GM12878 (cell line): ENCODE results near the gene SELENOH. TPM values are rescaled to one million over a fixed set of nuclear protein-coding genes. Genes with fewer than 3 reads are reported as not detected.

Source experiments
- ATAC-seq: fragments of 200-7000 bp; cut with Tn5 transposase; 3 replicates; pipeline ENCODE4 v1.9.1; 2020; ENCODE audit warnings: mild to moderate bottlenecking, moderate library complexity
- BruUV-seq: library from RNA; stranded (reverse); fragments of 400-500 nt; replicated peaks from 2 replicates; lab custom pipeline; 2021; lab: Mats Ljungman, UMichigan
- CTCF ChIA-PET: fragments of 300-600 bp; sonication (Branson Sonifier 250); formaldehyde crosslinking; extraction: SDS; loops from one replicate; lab custom pipeline; 2021; ENCODE audit warnings: inconsistent platforms; lab: Yijun Ruan, JAX
- POLR2A ChIA-PET: fragments of 350-600 bp; formaldehyde crosslinking; extraction: SDS; loops from one replicate; lab custom pipeline; 2021; ENCODE audit warnings: inconsistent platforms; lab: Charles Lee
- RAD21 ChIA-PET: fragments of 300-600 bp; sonication (Branson Sonifier 250); formaldehyde crosslinking; loops from one replicate; lab custom pipeline; 2023; ENCODE audit warnings: antibody characterized with exemption; ENCODE audit not compliant: unreplicated experiment; lab: Charles Lee
- SMC1A ChIA-PET: fragments of 300-600 bp; sonication (Branson Sonifier 250); formaldehyde crosslinking; loops from one replicate; lab custom pipeline; 2023; ENCODE audit not compliant: unreplicated experiment, uncharacterized antibody; lab: Charles Lee
- DNase-seq: peaks from one replicate; pipeline ENCODE4 v3.0.0-alpha.2; 2011; ENCODE audit warnings: low read depth, low spot score
- FAIRE-seq: peaks from 3 replicates; lab custom pipeline; 2011; peaks lifted over from hg19 to GRCh38; lab: Jason Lieb, UNC
- H2AFZ ChIP-seq: 2 replicates; pipeline ENCODE4 v1.6.0; 2011; ENCODE audit warnings: low read depth, low read length, control low read depth; ENCODE audit not compliant: control insufficient read depth
- H3K27ac ChIP-seq: 2 replicates; pipeline ENCODE4 v1.5.1; 2011; ENCODE audit warnings: control low read depth; ENCODE audit not compliant: control insufficient read depth, insufficient read depth
- H3K27me3 ChIP-seq, 2 experiments: replicated peaks in 1 of 2; 2 replicates each; pipeline versions ENCODE4 v1.6.0 to v1.6.1; 2011; ENCODE audit warnings: low read length in 1 of 2; ENCODE audit not compliant: control insufficient read depth in 2 of 2, insufficient read depth in 2 of 2
- H3K36me3 ChIP-seq, 2 experiments: 2 replicates each; pipeline ENCODE4 v1.5.1; 2011; ENCODE audit warnings: low read length in 1 of 2; ENCODE audit not compliant: control insufficient read depth in 2 of 2, insufficient read depth in 2 of 2
- H3K4me1 ChIP-seq: 2 replicates; pipeline ENCODE4 v1.6.1; 2011; ENCODE audit warnings: mild to moderate bottlenecking, low read length, moderate library complexity, mixed read lengths; ENCODE audit not compliant: control insufficient read depth, insufficient read depth
- H3K4me2 ChIP-seq: 2 replicates; pipeline ENCODE4 v1.6.0; 2011; ENCODE audit warnings: control low read depth; ENCODE audit not compliant: control insufficient read depth, insufficient read depth
- H3K4me3 ChIP-seq: fragments of 200-600 bp; sonication (generic); 2 replicates; pipeline ENCODE4 v1.5.1; 2016
- H3K79me2 ChIP-seq: 2 replicates; pipeline ENCODE4 v1.6.0; 2011; ENCODE audit warnings: low read length; ENCODE audit not compliant: control insufficient read depth, insufficient read depth
- H3K9ac ChIP-seq: 2 replicates; pipeline ENCODE4 v1.8.0; 2011; ENCODE audit warnings: low read length, control low read depth, mixed read lengths; ENCODE audit not compliant: control insufficient read depth, insufficient read depth
- H3K9me3 ChIP-seq: replicated peaks from 3 replicates; pipeline ENCODE4 v1.5.1; 2011; ENCODE audit warnings: mild to moderate bottlenecking, low read length; ENCODE audit not compliant: control insufficient read depth, insufficient read depth
- H4K20me1 ChIP-seq: 2 replicates; pipeline ENCODE4 v1.6.0; 2011; ENCODE audit not compliant: control insufficient read depth, insufficient read depth
- BCL11A ChIP-seq: IDR thresholded peaks from 2 replicates; pipeline ENCODE4 v1.6.1; 2011; ENCODE audit warnings: low read depth, low read length
- BHLHE40 ChIP-seq, 2 experiments: fragments of 450-650 bp in 1 of 2; IDR thresholded peaks; 2 replicates each; pipeline ENCODE4 v1.6.1; 2011 to 2017; ENCODE audit warnings: low read depth in 2 of 2, borderline replicate concordance in 1 of 2, improper control_type of control experiment in 1 of 2, low read length in 1 of 2, mild to moderate bottlenecking in 1 of 2
- CBX3 ChIP-seq: fragments of 200-600 bp; sonication (generic); IDR thresholded peaks from 2 replicates; pipeline ENCODE4 v1.6.1; 2016; ENCODE audit warnings: low read depth, borderline replicate concordance
- CHD1 ChIP-seq: IDR thresholded peaks from 2 replicates; pipeline ENCODE4 v1.6.1; 2012; ENCODE audit warnings: low read depth, low read length, improper control_type of control experiment
- CHD2 ChIP-seq: IDR thresholded peaks from 2 replicates; pipeline ENCODE4 v1.6.1; 2011; ENCODE audit warnings: low read depth, low read length, improper control_type of control experiment, borderline replicate concordance
- HDGF ChIP-seq: fragments of 450-650 bp; IDR thresholded peaks from 2 replicates; pipeline ENCODE4 v1.6.1; 2016; ENCODE audit warnings: antibody characterized with exemption
- KAT2A ChIP-seq: conservative IDR thresholded peaks from 2 replicates; pipeline ENCODE4 v1.6.1; 2011; ENCODE audit warnings: low read depth, low read length; ENCODE audit not compliant: control insufficient read depth
- MEF2A ChIP-seq: IDR thresholded peaks from 2 replicates; pipeline ENCODE4 v1.6.1; 2011; ENCODE audit warnings: low read depth, mild to moderate bottlenecking, low read length, moderate library complexity; ENCODE audit not compliant: insufficient read depth
- NBN ChIP-seq: fragments of 450-650 bp; IDR thresholded peaks from 2 replicates; pipeline ENCODE4 v1.6.1; 2016
- NR2C2 ChIP-seq: IDR thresholded peaks from 2 replicates; pipeline ENCODE4 v1.6.1; 2011; ENCODE audit warnings: borderline replicate concordance, low read depth; ENCODE audit not compliant: control insufficient read depth, insufficient read length
- SIX5 ChIP-seq: IDR thresholded peaks from 2 replicates; pipeline ENCODE4 v1.6.1; 2011; ENCODE audit warnings: mild to moderate bottlenecking, low read depth, low read length, moderate library complexity; ENCODE audit not compliant: severe bottlenecking
- SMARCA5 ChIP-seq: fragments of 450-650 bp; IDR thresholded peaks from 2 replicates; pipeline ENCODE4 v1.6.1; 2017; ENCODE audit warnings: mild to moderate bottlenecking
- ZSCAN29 ChIP-seq: fragments of 450-650 bp; IDR thresholded peaks from 2 replicates; pipeline ENCODE4 v1.6.1; 2017; ENCODE audit warnings: mild to moderate bottlenecking, moderate library complexity
- WGBS: methylation state at CpG from one replicate; pipeline ENCODE4 v1.1.6; 2016; ENCODE audit warnings: low lambda C conversion rate; ENCODE audit not compliant: insufficient replicate concordance, insufficient coverage; ENCODE audit errors: missing lambda C conversion rate; 5-methylcytosine and 5-hydroxymethylcytosine counted together
- in situ Hi-C: fragments of 300-500 bp; cut with MboI; formaldehyde crosslinking; loops from 9 replicates; pipeline ENCODE4 v1.14.3; 2018; ENCODE audit warnings: mixed read lengths
- intact Hi-C: fragments of 100-400 bp; cut with micrococcal nuclease; formaldehyde crosslinking; loops from one replicate; pipeline ENCODE4 v1.14.2; 2022; ENCODE audit not compliant: unreplicated experiment
- polyA plus RNA-seq, 11 experiments: library from polyadenylated mRNA; depleted of rRNA in 4 of 11; unstranded in 6 of 11; stranded (reverse) in 5 of 11; fragments of >200 nt; fragmentation: Nextera tagmentation in 4 of 11; fragmentation: Illumina TruSeq in 1 of 11; extraction: Ambion mirVana in 4 of 11; extraction: Trizol in 1 of 11; gene quantifications; 1 replicate in 1 of 11; 2 replicates in 10 of 11; pipeline versions ENCODE4 v1.2.1 to v1.2.3, GENCODE V29; 2011 to 2016; ENCODE audit warnings: inconsistent platforms in 2 of 11, missing spikeins in 2 of 11, low read depth in 1 of 11
- total RNA-seq, 4 experiments: library from RNA; depleted of rRNA in 3 of 4; stranded (reverse); fragments of >200 nt in 3 of 4; fragmentation: Illumina TruSeq in 1 of 4; extraction: Trizol in 1 of 4; gene quantifications; 2 replicates each; pipeline versions ENCODE4 v1.2.1 to v1.2.3, GENCODE V29; 2013 to 2021
- TF ChIP-seq, protein P1 (sequence below): fragments of 150-350 bp; IDR thresholded peaks from 2 replicates; pipeline ENCODE4 v1.6.1; 2016; ENCODE audit warnings: low read depth, low read length
- TF ChIP-seq, protein P2 (sequence below): fragments of 150-350 bp; IDR thresholded peaks from 2 replicates; pipeline ENCODE4 v1.6.1; 2014; ENCODE audit warnings: mild to moderate bottlenecking, low read depth, low read length
- TF ChIP-seq, protein P3 (sequence below): fragments of 450-650 bp; IDR thresholded peaks from 2 replicates; pipeline ENCODE4 v1.6.1; 2016; ENCODE audit warnings: mild to moderate bottlenecking

The SELENOH gene
- total and polyA plus RNA-seq, 10 of the 15 experiments (the other 5 are each of a cell fraction or from before 2014, with no cell fraction given): 20.3 to 458 (median 200) TPM

DNA sequence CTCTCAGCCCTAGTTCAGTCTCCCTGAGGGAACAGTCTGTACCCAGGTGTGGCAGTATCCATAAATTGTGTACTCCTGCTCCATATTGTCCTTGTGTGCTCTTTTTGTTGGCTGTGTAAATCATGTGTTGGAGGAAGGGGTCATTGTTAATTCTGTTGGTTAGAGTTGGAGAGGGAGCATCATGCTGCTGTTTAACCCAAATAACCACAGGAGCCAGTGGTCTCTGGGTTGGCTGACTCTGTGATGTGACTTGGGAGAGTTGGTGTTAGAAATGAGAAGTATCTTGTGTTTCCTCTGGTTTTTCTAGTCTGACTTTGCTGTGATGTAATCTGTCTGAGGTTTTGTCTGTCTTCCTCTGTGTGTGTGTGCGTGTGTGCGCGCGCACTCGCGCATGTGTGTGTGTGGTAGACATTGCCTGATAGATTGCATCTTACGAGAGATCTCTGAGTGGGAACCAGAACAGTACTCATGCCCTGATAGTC is 50.8 kb downstream of the SELENOH start:
- Histone ChIP-seq H3K9ac (peak overlapping the region; percentile 48; the same call in 1 of the 2 replicates), H3K4me2 (peak overlapping the region; percentile 58), H3K4me3 (peak overlapping the region; percentile 34; the same call in 1 of the 2 replicates), H4K20me1 (no peaks in the 10 kb centered on the region), H3K36me3 (peaks cover 8 to 12% of the 10 kb centered on the region in 2 experiments; a peak in 3 of 4 replicates), H3K4me1 (peaks cover 42% of the 10 kb centered on the region), H3K9me3 (no peaks in the 10 kb centered on the region), H3K27me3 (no peaks in the 10 kb centered on the region), H3K27ac (peak overlapping the region; percentile 52), H2AFZ (0 out of 2 replicates have a peak overlapping the region, but pooled peaks have one; percentile 15), H3K79me2 (peaks cover 64% of the 10 kb centered on the region)
- POLR2A ChIA-PET: interaction anchor here (0.7 to 2.9 kb wide), 8 partner anchors 13 to 229 kb away, joined by 3 to 12 read pairs (median 5); partner anchors contain the start of genes CTNND1 and SELENOH
- CTCF ChIA-PET: interaction anchor here (1.2 to 2.1 kb wide), 5 partner anchors 9 to 41 kb away, joined by 4 to 9 read pairs (median 6); partner anchors contain the start of genes BTBD18 and CTNND1
- SMC1A ChIA-PET: interaction anchor here (0.9 to 13.0 kb wide), 6 partner anchors 7 to 720 kb away, joined by 3 to 197 read pairs (median 6); partner anchors contain the start of gene CTNND1
- FAIRE-seq (peak; percentile 95), DNase-seq (peak; percentile 93), ATAC-seq (peak; percentile 92)
- in situ Hi-C loops: no loop called here
- WGBS: 2% methylated on average over 7 of the region's 7 CpGs
- RAD21 ChIA-PET: interaction anchor here (1.3 to 3.4 kb wide), 2 partner anchors 8 to 29 kb away, joined by 9 to 26 read pairs; partner anchors contain the start of gene CTNND1
- intact Hi-C loops: loop anchor here (2.0 kb wide), 2 partner anchors 29 to 125 kb away; no protein-coding TSS in a partner anchor
- no TSS peak for BruUV-seq
- TF ChIP-seq, protein P1, sequence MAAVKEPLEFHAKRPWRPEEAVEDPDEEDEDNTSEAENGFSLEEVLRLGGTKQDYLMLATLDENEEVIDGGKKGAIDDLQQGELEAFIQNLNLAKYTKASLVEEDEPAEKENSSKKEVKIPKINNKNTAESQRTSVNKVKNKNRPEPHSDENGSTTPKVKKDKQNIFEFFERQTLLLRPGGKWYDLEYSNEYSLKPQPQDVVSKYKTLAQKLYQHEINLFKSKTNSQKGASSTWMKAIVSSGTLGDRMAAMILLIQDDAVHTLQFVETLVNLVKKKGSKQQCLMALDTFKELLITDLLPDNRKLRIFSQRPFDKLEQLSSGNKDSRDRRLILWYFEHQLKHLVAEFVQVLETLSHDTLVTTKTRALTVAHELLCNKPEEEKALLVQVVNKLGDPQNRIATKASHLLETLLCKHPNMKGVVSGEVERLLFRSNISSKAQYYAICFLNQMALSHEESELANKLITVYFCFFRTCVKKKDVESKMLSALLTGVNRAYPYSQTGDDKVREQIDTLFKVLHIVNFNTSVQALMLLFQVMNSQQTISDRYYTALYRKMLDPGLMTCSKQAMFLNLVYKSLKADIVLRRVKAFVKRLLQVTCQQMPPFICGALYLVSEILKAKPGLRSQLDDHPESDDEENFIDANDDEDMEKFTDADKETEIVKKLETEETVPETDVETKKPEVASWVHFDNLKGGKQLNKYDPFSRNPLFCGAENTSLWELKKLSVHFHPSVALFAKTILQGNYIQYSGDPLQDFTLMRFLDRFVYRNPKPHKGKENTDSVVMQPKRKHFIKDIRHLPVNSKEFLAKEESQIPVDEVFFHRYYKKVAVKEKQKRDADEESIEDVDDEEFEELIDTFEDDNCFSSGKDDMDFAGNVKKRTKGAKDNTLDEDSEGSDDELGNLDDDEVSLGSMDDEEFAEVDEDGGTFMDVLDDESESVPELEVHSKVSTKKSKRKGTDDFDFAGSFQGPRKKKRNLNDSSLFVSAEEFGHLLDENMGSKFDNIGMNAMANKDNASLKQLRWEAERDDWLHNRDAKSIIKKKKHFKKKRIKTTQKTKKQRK: no peak
- TF ChIP-seq MEF2A (0 out of 2 replicates have a peak, but pooled peaks have one; percentile 19), CHD1 (no peak), KAT2A (no peak), BCL11A (0 out of 2 replicates have a peak, but pooled peaks have one; percentile 57), BHLHE40 (IDR thresholded peaks at IDR 0.05; ENCODE audit: borderline replicate concordance in 1 of 2, low read depth in 2 of 2, low read length in 1 of 2) (peak; percentile 71 to 74), SIX5 (no peak), ZSCAN29 (no peak), SMARCA5 (peak; percentile 58; the same call in 1 of the 2 replicates), HDGF (no peak), NR2C2 (no peak), NBN (peak; percentile 86), CBX3 (no peak), CHD2 (no peak)
- TF ChIP-seq, protein P2, sequence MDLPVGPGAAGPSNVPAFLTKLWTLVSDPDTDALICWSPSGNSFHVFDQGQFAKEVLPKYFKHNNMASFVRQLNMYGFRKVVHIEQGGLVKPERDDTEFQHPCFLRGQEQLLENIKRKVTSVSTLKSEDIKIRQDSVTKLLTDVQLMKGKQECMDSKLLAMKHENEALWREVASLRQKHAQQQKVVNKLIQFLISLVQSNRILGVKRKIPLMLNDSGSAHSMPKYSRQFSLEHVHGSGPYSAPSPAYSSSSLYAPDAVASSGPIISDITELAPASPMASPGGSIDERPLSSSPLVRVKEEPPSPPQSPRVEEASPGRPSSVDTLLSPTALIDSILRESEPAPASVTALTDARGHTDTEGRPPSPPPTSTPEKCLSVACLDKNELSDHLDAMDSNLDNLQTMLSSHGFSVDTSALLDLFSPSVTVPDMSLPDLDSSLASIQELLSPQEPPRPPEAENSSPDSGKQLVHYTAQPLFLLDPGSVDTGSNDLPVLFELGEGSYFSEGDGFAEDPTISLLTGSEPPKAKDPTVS: no peak
- TF ChIP-seq, protein P3, sequence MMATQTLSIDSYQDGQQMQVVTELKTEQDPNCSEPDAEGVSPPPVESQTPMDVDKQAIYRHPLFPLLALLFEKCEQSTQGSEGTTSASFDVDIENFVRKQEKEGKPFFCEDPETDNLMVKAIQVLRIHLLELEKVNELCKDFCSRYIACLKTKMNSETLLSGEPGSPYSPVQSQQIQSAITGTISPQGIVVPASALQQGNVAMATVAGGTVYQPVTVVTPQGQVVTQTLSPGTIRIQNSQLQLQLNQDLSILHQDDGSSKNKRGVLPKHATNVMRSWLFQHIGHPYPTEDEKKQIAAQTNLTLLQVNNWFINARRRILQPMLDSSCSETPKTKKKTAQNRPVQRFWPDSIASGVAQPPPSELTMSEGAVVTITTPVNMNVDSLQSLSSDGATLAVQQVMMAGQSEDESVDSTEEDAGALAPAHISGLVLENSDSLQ: peak; percentile 70
